ENCODE measurements around the gene RXFP2.

The RXFP2 gene

GRCh38 chr13:31768351-31768750 lies 29.0 kb downstream of the RXFP2 start:
- no peak for DNase-seq

- DNase-seq = no peak
These were observed 30.2 kb downstream of the RXFP2 start for GRCh38 chr13:31769575-31769974.

- no peak for DNase-seq
These were observed 32.9 kb downstream of the RXFP2 start for GRCh38 chr13:31772231-31772630.

- no peak for DNase-seq
These were observed 34.2 kb downstream of the RXFP2 start for GRCh38 chr13:31773538-31773937.

- DNase-seq = no peak
These were observed 34.9 kb downstream of the RXFP2 start for GRCh38 chr13:31774186-31774750.

GRCh38 chr13:31775148-31775547 lies 35.8 kb downstream of the RXFP2 start:
- DNase-seq = no peak

GRCh38 chr13:31775686-31776085 lies 36.4 kb downstream of the RXFP2 start:
- no peak for DNase-seq

- DNase-seq = no peak
These were observed 41.7 kb downstream of the RXFP2 start for GRCh38 chr13:31781064-31781463.

GRCh38 chr13:31786011-31786410 lies 46.7 kb downstream of the RXFP2 start:
- no peak for DNase-seq

- no peak for DNase-seq
These were observed 51.7 kb downstream of the RXFP2 start for GRCh38 chr13:31790992-31791391.

- no peak for DNase-seq
These were observed 53.9 kb downstream of the RXFP2 start for GRCh38 chr13:31793246-31793645.

- no peak for DNase-seq
These were observed 55.1 kb downstream of the RXFP2 start for GRCh38 chr13:31794452-31794851.

GRCh38 chr13:31797154-31797775 lies 57.9 kb downstream of the RXFP2 start:
- peak; percentile 55 for DNase-seq

- DNase-seq = no peak
These were observed 58.9 kb downstream of the RXFP2 start for GRCh38 chr13:31798189-31798588.

GRCh38 chr13:31801088-31801487 lies 61.8 kb downstream of the RXFP2 start:
- DNase-seq = no peak

GRCh38 chr13:31803311-31803710 lies 64.0 kb downstream of the RXFP2 start:
- DNase-seq = no peak

GRCh38 chr13:31805841-31806240 lies 66.5 kb downstream of the RXFP2 start:
- DNase-seq = no peak

GRCh38 chr13:31807090-31807541 lies 67.8 kb downstream of the RXFP2 start:
- DNase-seq = peak; percentile 40

GRCh38 chr13:31814536-31814935 lies 75.2 kb downstream of the RXFP2 start:
- DNase-seq = no peak

- DNase-seq = no peak
These were observed 76.2 kb downstream of the RXFP2 start for GRCh38 chr13:31815361-31816144.

- no peak for DNase-seq
These were observed 78.9 kb downstream of the RXFP2 start for GRCh38 chr13:31818236-31818635.

- no peak for DNase-seq
These were observed 85.6 kb downstream of the RXFP2 start for GRCh38 chr13:31824705-31825517.

- peak; percentile 11 for DNase-seq
These were observed 87.2 kb downstream of the RXFP2 start for GRCh38 chr13:31826521-31826920.
